Astrocyte of the spinal cord (primary cell): Measurements from ENCODE around the gene SYTL2.

Experiments used
- DNase-seq: peaks from one replicate; pipeline ENCODE4 v3.0.0; 2011; ENCODE audit warnings: low read depth, low spot score
- H3K4me3 ChIP-seq: 2 replicates; pipeline ENCODE4 v1.5.1; 2011; ENCODE audit warnings: low read depth, mild to moderate bottlenecking, low read length, moderate library complexity
- CTCF ChIP-seq: IDR thresholded peaks from 2 replicates; pipeline ENCODE4 v1.5.1; 2012; ENCODE audit warnings: low read depth, mild to moderate bottlenecking, low read length, inconsistent platforms
- in situ Hi-C: cut with HindIII; loops from 2 replicates; pipeline ENCODE4 v1.10.0; 2017; ENCODE audit warnings: low sequenced_read_pairs

SYTL2 gene

GRCh38 chr11:85742348-85742747, 68.6 kb downstream of the SYTL2 start:
- TF ChIP-seq CTCF = no peak
- DNase-seq = no peak
- H3K4me3 ChIP-seq = no peak overlapping the region
- in situ Hi-C loops = no loop called here

DNA sequence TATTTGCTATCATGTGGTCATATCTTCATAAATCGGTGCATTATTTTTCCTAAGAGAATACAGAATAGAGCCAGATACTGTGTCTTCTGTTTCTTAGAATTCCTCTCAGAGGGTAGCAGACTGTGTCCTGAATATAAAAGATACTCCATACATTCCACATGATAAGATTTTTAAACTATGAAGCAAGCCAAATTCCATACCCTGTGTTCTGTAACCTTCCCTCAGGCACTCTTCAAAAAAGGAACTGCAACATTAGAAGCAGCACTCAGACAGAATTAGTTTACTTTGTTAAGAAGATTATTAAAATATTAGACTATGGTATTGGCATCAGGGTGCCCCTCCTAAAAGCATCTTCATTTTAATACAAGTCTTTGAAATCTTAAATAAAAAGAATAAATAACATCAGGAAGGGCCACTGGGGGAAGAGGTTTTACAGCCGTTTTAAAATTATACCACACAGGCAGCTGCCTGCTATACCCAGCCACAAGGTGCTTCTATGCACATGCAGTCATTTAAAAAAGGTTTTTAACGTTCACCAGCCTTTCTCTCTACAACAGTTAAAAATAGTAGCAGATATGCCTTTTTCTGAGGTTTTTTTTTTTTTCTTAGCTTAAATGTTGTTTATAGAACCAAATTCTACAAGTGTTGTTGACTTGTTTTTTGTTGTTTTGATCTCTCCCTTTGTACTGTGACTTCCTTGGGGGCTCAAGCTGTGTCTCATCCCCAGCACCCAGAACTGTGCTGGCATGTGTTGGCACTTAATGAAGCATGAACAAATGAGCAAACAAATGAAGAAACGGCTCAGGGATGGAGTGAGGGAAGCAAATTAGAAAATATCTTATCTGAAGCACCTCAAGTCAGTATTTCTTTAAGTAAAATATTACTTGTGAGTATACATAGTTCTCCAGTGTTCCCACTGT, 70.2 kb downstream of the SYTL2 start:
- TF ChIP-seq CTCF = no peak
- DNase-seq = no peak
- no peak overlapping the region for H3K4me3 ChIP-seq
- in situ Hi-C loops = no loop called here

DNA sequence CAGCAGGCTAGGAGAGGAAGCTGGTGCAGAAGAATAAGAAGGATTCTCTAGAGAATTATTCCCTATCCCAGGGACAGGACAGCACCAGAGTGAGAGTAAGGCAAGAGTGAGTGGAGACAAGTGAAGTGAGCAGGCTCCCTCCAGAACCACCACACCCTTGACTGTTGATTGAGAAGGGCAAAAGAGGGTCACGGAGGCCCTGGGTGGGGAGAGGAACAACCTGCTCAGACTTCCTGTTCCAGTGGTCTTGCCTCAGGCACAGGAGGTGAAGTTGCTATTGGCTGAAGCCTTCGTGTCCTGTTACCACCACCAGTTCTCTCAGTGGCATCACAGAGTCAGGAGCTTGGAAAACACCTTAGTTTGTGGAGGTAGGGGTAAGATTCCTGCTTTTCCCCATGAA, 73.2 kb downstream of the SYTL2 start:
- no peak for TF ChIP-seq CTCF
- in situ Hi-C loops = no loop called here
- DNase-seq = no peak
- H3K4me3 ChIP-seq = no peak overlapping the region

DNA sequence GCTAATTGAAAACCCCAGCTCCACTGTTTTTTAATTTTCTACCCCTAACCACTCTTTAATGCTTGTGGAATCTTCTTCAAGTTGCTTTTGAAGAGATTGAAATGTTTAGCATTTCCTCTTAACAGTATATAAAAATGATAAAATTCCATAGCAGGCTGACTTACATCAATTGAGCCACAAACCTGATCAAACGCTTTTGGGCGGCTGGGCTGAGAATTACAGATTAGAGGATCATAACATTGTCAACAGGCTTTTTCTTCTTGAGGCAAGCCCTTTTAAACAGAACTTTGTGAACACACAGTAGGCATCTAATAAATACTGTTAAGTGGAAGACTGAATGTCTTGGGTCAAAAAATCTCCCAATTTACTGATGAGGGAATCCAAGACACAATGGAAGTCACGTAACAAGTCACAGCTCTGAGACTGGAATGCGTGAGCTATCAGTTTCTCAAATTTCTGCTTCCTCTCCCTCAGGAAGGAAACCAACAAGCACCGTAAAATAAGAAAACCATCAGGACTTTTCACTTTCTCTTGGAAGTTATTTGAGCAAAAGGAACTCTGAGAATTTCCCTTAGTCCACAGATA, 75.0 kb downstream of the SYTL2 start:
- H3K4me3 ChIP-seq = no peak overlapping the region
- in situ Hi-C loops = no loop called here
- no peak for TF ChIP-seq CTCF

GRCh38 chr11:85732965-85733364, 78.0 kb downstream of the SYTL2 start:
- in situ Hi-C loops = no loop called here
- TF ChIP-seq CTCF = no peak
- H3K4me3 ChIP-seq = no peak overlapping the region
- DNase-seq = no peak

More for the DNA sequence above, 75.0 kb downstream of the SYTL2 start:
- no peak for DNase-seq

DNA sequence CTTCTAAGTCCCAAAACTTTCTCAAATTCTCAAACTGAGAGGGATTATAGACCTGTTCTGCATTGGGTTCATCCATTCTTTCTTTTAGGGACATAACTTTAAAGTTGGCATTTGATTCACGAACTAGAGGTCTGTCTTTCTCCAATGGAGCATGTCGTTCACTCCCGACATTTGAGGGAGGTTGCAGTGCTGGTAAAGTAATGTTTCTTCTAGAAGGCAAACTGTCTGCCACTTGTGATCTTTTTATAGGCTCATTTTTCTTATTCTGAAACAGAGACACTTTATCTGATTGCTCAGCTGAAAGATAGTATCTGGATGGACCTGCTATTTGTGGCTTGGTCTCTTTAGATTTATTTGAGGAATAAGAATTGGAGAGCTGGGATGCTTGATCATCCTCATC, 84.6 kb downstream of the SYTL2 start:
- in situ Hi-C loops = no loop called here
- TF ChIP-seq CTCF = no peak
- H3K4me3 ChIP-seq = no peak overlapping the region
- DNase-seq = no peak
